HFFc6 (cell line): ENCODE measurements around the gene LRP1B. TPM values are rescaled to one million over a fixed set of nuclear protein-coding genes. Genes with fewer than 3 reads are reported as not detected.

ENCODE experiments used
- DNase-seq: peaks from one replicate; pipeline ENCODE4 v3.0.0-alpha.2; 2018
- H3K27ac Mint-ChIP-seq: 2 replicates; pipeline ENCODE4 v1.8.0; 2020; ENCODE audit warnings: mild to moderate bottlenecking, mixed read lengths
- H3K27me3 Mint-ChIP-seq: 2 replicates; pipeline ENCODE4 v1.8.0; 2021; ENCODE audit warnings: mild to moderate bottlenecking, moderate library complexity, mixed read lengths; ENCODE audit not compliant: insufficient read depth
- H3K36me3 Mint-ChIP-seq: 2 replicates; pipeline ENCODE4 v1.8.0; 2021; ENCODE audit warnings: low read depth, mixed read lengths
- H3K4me1 Mint-ChIP-seq: 2 replicates; pipeline ENCODE4 v1.8.0; 2020; ENCODE audit warnings: low read depth, mixed read lengths
- H3K4me3 Mint-ChIP-seq: 2 replicates; pipeline ENCODE4 v1.8.0; 2020; ENCODE audit warnings: mild to moderate bottlenecking, moderate library complexity, mixed read lengths
- H3K9me3 Mint-ChIP-seq: 2 replicates; pipeline ENCODE4 v1.8.0; 2020; ENCODE audit warnings: mild to moderate bottlenecking, mixed read lengths
- CTCF ChIP-seq: fragments of 200-600 bp; sonication (generic); IDR thresholded peaks from 2 replicates; pipeline ENCODE4 v1.5.0; 2021; ENCODE audit warnings: antibody characterized with exemption, mild to moderate bottlenecking
- total RNA-seq, 6 experiments: library from RNA; stranded (reverse); fragmentation: NEBNext Ultra II Directional; extraction: Animal tissue kit (Norgen Biotek cat#: 25700); gene quantifications; 2 replicates in 1 of 6; 3 replicates in 5 of 6; pipeline ENCODE4 v1.2.3, GENCODE V29; 2021

The LRP1B gene
- total RNA-seq, 6 experiments from 2014 or later: not detected

GRCh38 chr2:140586379-140586778, 1544.4 kb downstream of the LRP1B start:
- H3K4me1 Mint-ChIP-seq: no peaks in the 10 kb centered on the region
- no peaks in the 10 kb centered on the region for H3K36me3 Mint-ChIP-seq
- no peak overlapping the region for H3K4me3 Mint-ChIP-seq
- H3K9me3 Mint-ChIP-seq: peaks cover 20% of the 10 kb centered on the region
- TF ChIP-seq CTCF: no peak
- no peak overlapping the region for H3K27ac Mint-ChIP-seq
- no peak for DNase-seq
- H3K27me3 Mint-ChIP-seq: no peaks in the 10 kb centered on the region; the same call in 1 of the 2 replicates

- Mint-ChIP-seq H3K36me3 (no peaks in the 10 kb centered on the region), H3K4me3 (no peak overlapping the region), H3K4me1 (no peaks in the 10 kb centered on the region), H3K27me3 (no peaks in the 10 kb centered on the region; the same call in 1 of the 2 replicates), H3K27ac (no peak overlapping the region), H3K9me3 (peaks cover 15% of the 10 kb centered on the region)
- TF ChIP-seq CTCF: no peak
- no peak for DNase-seq
These were observed 1545.8 kb downstream of the LRP1B start for GRCh38 chr2:140585016-140585415.

GRCh38 chr2:140584471-140584870, 1546.3 kb downstream of the LRP1B start:
- no peak for DNase-seq
- no peaks in the 10 kb centered on the region for H3K36me3 Mint-ChIP-seq
- peaks cover 15% of the 10 kb centered on the region for H3K9me3 Mint-ChIP-seq
- no peak overlapping the region for H3K27ac Mint-ChIP-seq
- no peak overlapping the region for H3K4me3 Mint-ChIP-seq
- no peak for TF ChIP-seq CTCF
- no peaks in the 10 kb centered on the region; the same call in 1 of the 2 replicates for H3K27me3 Mint-ChIP-seq
- H3K4me1 Mint-ChIP-seq: no peaks in the 10 kb centered on the region

DNA sequence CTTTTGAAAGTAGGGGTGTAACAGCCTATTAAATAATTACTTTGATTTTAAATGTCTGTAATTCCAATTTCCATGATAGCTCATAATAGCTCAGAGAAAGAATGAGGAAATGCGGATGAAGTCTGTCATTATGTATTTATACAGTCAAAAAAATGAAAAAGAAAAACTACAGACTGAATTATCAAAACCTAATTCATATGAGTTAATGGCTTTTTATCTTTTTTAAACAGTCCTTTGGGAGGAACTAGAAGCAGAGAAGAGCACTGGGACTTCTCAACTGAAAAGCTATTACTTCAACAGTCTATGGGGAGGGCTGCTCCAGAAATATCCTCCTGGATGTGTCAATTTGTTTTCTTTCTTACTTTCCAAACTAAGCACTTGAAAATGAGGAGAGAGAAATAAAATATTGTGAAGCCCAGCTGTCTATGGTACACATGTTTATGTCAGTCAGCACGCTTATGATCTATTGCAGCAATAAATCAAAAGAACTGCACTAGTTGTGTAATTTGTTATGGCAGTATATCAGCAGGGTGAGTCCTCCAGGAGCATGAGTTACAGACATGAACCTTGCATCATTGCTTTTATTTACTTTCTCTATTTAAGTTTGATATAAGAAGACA, 1550.2 kb downstream of the LRP1B start:
- DNase-seq: no peak
- Mint-ChIP-seq H3K27me3 (no peaks in the 10 kb centered on the region; the same call in 1 of the 2 replicates), H3K9me3 (peaks cover 32% of the 10 kb centered on the region), H3K4me1 (no peaks in the 10 kb centered on the region), H3K4me3 (no peak overlapping the region), H3K36me3 (no peaks in the 10 kb centered on the region), H3K27ac (no peak overlapping the region)
- no peak for TF ChIP-seq CTCF

GRCh38 chr2:140577453-140577852, 1553.4 kb downstream of the LRP1B start:
- no peak for DNase-seq
- Mint-ChIP-seq H3K9me3 (peaks cover 37% of the 10 kb centered on the region), H3K36me3 (no peaks in the 10 kb centered on the region), H3K27ac (no peak overlapping the region), H3K4me3 (no peak overlapping the region), H3K4me1 (no peaks in the 10 kb centered on the region), H3K27me3 (no peaks in the 10 kb centered on the region; the same call in 1 of the 2 replicates)
- no peak for TF ChIP-seq CTCF
